Stimulated activated CD8-positive, alpha-beta memory T cell treated with anti-CD3 and anti-CD28 coated beads, Interleukin-15, amount 100 ng/mL, for 24 hours (primary cell): Measurements from ENCODE around the gene PCGF2.
"Not testable (repeated sequence)": the region's sequence is repeated elsewhere in the genome, so short reads cannot be mapped to it uniquely, and the experiment has no call there.

ENCODE experiments used
- DNase-seq: peaks from one replicate; pipeline ENCODE4 v3.0.0-alpha.2; 2020; ENCODE audit warnings: low read depth

PCGF2 gene

DNA sequence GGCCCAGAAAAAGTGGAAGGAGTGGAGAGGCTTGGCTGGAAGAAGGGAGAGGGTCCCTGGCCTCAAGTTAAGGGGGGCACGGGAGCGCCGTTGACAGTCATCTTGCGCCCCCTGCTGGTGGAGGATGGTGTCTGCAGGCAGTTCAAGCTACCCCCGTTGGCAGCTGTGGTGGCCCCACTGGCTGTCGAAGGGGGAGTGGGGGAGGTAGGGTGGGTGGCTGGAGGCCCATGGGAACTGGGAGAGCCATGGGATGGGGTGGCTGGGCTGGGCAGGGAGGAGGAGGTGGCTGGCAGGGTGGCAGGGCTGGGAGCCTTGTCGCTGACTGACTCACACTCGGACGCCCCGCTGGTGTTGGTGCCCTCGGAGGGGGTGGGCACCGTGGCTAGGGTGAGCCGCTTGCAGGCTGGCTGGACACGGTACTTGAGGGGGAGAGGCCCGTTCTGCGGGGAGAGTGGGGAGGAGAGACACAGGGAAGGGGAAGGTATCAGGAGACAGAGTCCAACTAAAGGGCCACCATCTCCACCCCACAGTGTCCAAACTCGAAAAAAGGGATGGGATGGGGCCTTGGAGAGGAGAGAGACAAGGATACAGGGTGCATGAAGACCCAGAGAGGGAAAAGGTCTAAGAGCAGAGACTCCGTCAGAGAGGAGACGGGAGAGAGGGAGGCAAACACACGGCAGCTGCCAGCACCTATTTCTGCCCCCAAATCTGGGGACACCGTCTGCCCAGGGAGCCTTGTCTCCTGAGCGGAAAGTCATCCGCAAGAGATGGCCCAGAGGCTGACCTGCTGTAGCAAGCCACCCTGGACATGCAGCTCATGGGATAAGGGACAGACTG lies 12.8 kb downstream of the PCGF2 start:
- peak; percentile 71 for DNase-seq

GRCh38 chr17:38733982-38734973 lies 13.9 kb downstream of the PCGF2 start:
- DNase-seq, result no peak

DNA sequence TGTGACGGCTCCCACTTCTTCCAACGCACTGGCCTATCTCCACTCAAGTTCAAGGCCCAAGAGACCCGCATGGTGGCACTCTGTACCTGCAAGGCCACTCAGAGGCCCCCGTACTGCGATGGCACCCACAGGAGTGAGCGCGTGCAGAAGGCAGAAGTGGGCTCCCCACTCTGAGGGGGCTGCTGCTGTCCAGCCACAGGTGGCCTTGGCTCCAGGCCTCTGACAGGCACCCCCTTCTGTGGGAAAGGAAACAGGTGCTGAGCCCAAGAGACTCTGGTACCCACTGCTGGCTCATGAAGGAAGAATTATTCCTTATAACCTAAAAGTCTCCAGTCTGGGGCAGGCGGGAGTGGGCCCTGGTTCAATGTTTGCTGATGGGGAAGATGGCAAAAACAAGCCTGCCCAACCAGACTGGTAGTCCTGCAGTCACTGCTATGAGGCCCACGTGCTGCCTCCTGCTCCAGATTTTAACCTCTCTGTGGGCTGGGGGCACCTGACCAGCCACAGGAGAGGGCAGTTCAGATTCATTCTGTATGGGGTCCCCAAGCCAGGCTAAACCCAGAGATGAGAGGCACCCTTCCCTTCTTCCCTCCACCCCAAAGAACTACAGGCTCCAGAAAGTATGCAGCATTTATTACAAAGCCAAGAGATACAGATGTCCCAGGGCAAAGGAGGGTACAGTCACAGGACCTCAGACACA lies 14.7 kb downstream of the PCGF2 start:
- no peak for DNase-seq

GRCh38 chr17:38732376-38733281 lies 15.5 kb downstream of the PCGF2 start:
- DNase-seq, result no peak

DNA sequence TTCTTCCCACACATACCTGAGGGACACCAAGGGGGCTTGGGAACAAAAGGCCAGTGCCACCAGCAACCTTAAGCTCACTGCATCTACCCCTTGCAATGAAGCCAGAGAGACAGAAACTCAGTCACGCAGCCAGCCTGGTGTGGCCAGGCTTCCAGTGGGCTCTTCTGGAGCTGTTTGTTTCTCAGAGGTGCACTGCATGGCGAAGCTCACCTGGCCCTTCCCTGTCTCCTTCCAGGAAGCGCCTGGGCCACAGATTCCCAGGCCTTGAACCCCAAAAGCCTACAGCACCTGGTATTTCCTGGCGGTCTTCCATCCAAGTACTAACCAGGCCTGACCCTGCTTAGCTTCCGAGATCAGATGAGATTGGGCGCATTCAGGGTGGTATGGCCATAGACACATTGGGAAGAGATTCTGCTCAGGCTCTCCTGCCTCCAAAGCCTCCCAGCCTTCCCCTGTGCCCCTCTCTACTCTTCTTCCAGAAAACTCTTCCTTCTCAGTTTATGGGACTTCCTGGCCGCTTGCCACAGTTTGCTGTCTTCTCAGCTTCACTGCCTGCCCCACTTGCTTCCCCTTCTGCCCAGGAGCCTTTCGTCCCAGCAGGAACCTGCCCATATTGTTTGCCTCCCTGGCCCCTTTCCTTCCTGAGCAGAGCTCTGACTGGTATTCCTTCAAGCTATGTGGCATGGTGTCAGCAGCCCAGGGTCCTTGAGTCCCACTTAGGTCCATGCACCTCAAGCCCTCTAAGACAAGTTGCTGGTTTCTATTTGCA lies 16.4 kb downstream of the PCGF2 start:
- no peak for DNase-seq

GRCh38 chr17:38730526-38731379 lies 17.4 kb downstream of the PCGF2 start:
- DNase-seq, result no peak

GRCh38 chr17:38729886-38730525 lies 18.1 kb downstream of the PCGF2 start, which contains the start of gene CISD3:
Gene CISD3 (plus strand): TSS chr17:38730341. CDS start chr17:38730359, 18 bp downstream.
- DNase-seq, result peak; percentile 72

- DNase-seq, result no peak
These were observed 18.7 kb downstream of the PCGF2 start for GRCh38 chr17:38729368-38729885.

DNA sequence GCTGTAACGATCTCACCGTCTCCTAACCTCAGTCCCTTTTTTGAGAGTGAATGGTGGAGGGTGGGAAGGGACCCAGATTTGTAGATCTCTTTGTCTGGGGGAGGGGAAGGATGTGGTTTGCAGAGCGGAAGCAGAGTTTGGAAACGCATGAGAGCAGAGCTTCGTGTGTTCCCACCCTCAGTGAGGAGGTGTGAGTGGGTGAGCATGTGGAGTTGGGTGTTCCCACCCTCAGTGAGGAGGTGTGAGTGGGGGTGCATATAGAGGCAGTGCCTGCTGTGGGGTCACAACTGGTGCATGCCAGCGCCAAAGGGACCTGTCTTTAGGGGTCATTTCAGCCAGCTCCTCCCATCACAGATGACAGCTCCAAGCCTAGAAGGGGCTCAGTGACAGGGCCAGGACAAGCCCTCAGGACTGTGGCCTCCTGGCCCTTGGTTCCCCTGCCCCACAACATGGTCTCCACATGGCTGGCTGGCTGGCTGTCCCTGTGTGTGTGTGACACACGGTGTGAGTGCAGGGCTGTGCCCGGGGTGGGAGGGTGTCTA lies 19.8 kb downstream of the PCGF2 start:
- no peak for DNase-seq

- no peak for DNase-seq
These were observed 20.4 kb downstream of the PCGF2 start for GRCh38 chr17:38727736-38728135.

GRCh38 chr17:38726145-38726544 lies 22.0 kb downstream of the PCGF2 start:
- not testable (repeated sequence) for DNase-seq

- DNase-seq, result no peak
These were observed 23.1 kb downstream of the PCGF2 start for GRCh38 chr17:38725066-38725465.

- DNase-seq, result no peak
These were observed 23.7 kb downstream of the PCGF2 start for GRCh38 chr17:38724337-38724988.

DNA sequence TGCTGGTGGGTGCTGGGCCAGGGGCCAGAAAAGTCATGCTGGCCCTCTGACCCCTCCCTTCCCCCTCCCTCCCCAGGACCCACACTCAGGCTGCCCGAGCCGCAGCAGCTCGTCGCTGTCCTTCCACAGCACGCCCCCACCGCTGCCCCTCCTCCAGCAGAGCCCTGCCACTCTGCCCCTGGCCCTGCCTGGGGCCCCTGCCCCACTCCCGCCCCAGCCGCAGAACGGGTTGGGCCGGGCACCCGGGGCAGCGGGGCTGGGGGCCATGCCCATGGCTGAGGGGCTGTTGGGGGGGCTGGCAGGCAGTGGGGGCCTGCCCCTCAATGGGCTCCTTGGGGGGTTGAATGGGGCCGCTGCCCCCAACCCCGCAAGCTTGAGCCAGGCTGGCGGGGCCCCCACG lies 26.3 kb downstream of the PCGF2 start:
- no peak for DNase-seq

- no peak for DNase-seq
These were observed 27.2 kb downstream of the PCGF2 start for GRCh38 chr17:38720941-38721340.

GRCh38 chr17:38719943-38720641 lies 28.0 kb downstream of the PCGF2 start:
- DNase-seq, result no peak
